HEK293 (cell line): ENCODE measurements around the gene CAD.
A peak's percentile ranks its signal among the peaks of the same experiment; 100 is the strongest.

Source experiments
- BCL11B ChIP-seq: fragments of 450-650 bp; formaldehyde crosslinking; IDR thresholded peaks from 2 replicates; pipeline ENCODE4 v1.5.1; 2016; ENCODE audit warnings: low read depth, missing biosample characterization, missing genetic modification characterization
- GLIS1 ChIP-seq: fragments of 450-650 bp; formaldehyde crosslinking; IDR thresholded peaks from 2 replicates; pipeline ENCODE4 v1.5.1; 2016; ENCODE audit warnings: missing biosample characterization, missing genetic modification characterization
- IKZF3 ChIP-seq: fragments of 450-650 bp; IDR thresholded peaks from 2 replicates; pipeline ENCODE4 v1.5.0; 2018; ENCODE audit warnings: missing biosample characterization, mild to moderate bottlenecking, missing genetic modification characterization, moderate library complexity
- KLF8 ChIP-seq: fragments of 450-650 bp; formaldehyde crosslinking; IDR thresholded peaks from 2 replicates; pipeline ENCODE4 v1.5.1; 2016; ENCODE audit warnings: missing biosample characterization, missing genetic modification characterization
- MYNN ChIP-seq: fragments of 450-650 bp; formaldehyde crosslinking; IDR thresholded peaks from 2 replicates; pipeline ENCODE4 v1.5.1; 2016; ENCODE audit warnings: missing biosample characterization, missing genetic modification characterization, borderline replicate concordance
- WT1 ChIP-seq: fragments of 450-650 bp; formaldehyde crosslinking; IDR thresholded peaks from 2 replicates; pipeline ENCODE4 v1.5.1; 2016; ENCODE audit warnings: missing biosample characterization, missing genetic modification characterization
- ZBTB17 ChIP-seq: fragments of 450-650 bp; formaldehyde crosslinking; IDR thresholded peaks from 2 replicates; pipeline ENCODE4 v1.5.1; 2016; ENCODE audit warnings: missing biosample characterization, missing genetic modification characterization
- ZBTB21 ChIP-seq: fragments of 450-650 bp; formaldehyde crosslinking; IDR thresholded peaks from 2 replicates; pipeline ENCODE4 v1.5.1; 2017; ENCODE audit warnings: missing biosample characterization, missing genetic modification characterization
- ZBTB48 ChIP-seq: fragments of 450-650 bp; formaldehyde crosslinking; IDR thresholded peaks from 2 replicates; pipeline ENCODE4 v1.5.1; 2016; ENCODE audit warnings: missing biosample characterization, missing genetic modification characterization
- ZNF211 ChIP-seq: fragments of 450-650 bp; formaldehyde crosslinking; IDR thresholded peaks from 2 replicates; pipeline ENCODE4 v1.5.1; 2016; ENCODE audit warnings: low read depth, missing biosample characterization, missing genetic modification characterization
- ZNF280D ChIP-seq: fragments of 450-650 bp; formaldehyde crosslinking; IDR thresholded peaks from 2 replicates; pipeline ENCODE4 v1.5.1; 2016; ENCODE audit warnings: missing biosample characterization, missing genetic modification characterization
- ZNF335 ChIP-seq: fragments of 450-650 bp; formaldehyde crosslinking; conservative IDR thresholded peaks from 2 replicates; pipeline ENCODE4 v1.5.1; 2016; ENCODE audit warnings: missing biosample characterization, missing genetic modification characterization
- ZNF394 ChIP-seq: fragments of 450-650 bp; formaldehyde crosslinking; IDR thresholded peaks from 2 replicates; pipeline ENCODE4 v1.5.1; 2016; ENCODE audit warnings: missing biosample characterization, missing genetic modification characterization, mild to moderate bottlenecking, moderate library complexity, borderline replicate concordance
- ZNF449 ChIP-seq: fragments of 450-650 bp; formaldehyde crosslinking; IDR thresholded peaks from 2 replicates; pipeline ENCODE4 v1.5.1; 2017; ENCODE audit warnings: missing biosample characterization, mild to moderate bottlenecking, missing genetic modification characterization, moderate library complexity
- ZNF473 ChIP-seq: fragments of 450-650 bp; formaldehyde crosslinking; IDR thresholded peaks from 2 replicates; pipeline ENCODE4 v1.5.1; 2017; ENCODE audit warnings: missing biosample characterization, missing genetic modification characterization
- ZNF48 ChIP-seq: fragments of 450-650 bp; formaldehyde crosslinking; IDR thresholded peaks from 2 replicates; pipeline ENCODE4 v1.5.1; 2016; ENCODE audit warnings: missing biosample characterization, missing genetic modification characterization
- ZNF621 ChIP-seq: fragments of 450-650 bp; formaldehyde crosslinking; IDR thresholded peaks from 2 replicates; pipeline ENCODE4 v1.5.1; 2017; ENCODE audit warnings: missing biosample characterization, missing genetic modification characterization
- ZNF747 ChIP-seq: fragments of 450-650 bp; formaldehyde crosslinking; IDR thresholded peaks from 2 replicates; pipeline ENCODE4 v1.5.1; 2016; ENCODE audit warnings: missing biosample characterization, missing genetic modification characterization
- ZNF777 ChIP-seq: fragments of 450-650 bp; formaldehyde crosslinking; IDR thresholded peaks from 2 replicates; pipeline ENCODE4 v1.5.1; 2017; ENCODE audit warnings: missing biosample characterization, missing genetic modification characterization, borderline replicate concordance
- ZNF785 ChIP-seq: fragments of 450-650 bp; formaldehyde crosslinking; IDR thresholded peaks from 2 replicates; pipeline ENCODE4 v1.5.1; 2016; ENCODE audit warnings: missing biosample characterization, missing genetic modification characterization
- ZXDB ChIP-seq: fragments of 450-650 bp; formaldehyde crosslinking; IDR thresholded peaks from 2 replicates; pipeline ENCODE4 v1.5.1; 2016; ENCODE audit warnings: missing biosample characterization, missing genetic modification characterization
- TF ChIP-seq, protein P1 (sequence below): fragments of 450-650 bp; formaldehyde crosslinking; IDR thresholded peaks from 2 replicates; pipeline ENCODE4 v1.5.1; 2016; ENCODE audit warnings: missing biosample characterization, missing genetic modification characterization
- TF ChIP-seq, protein P2 (sequence below): fragments of 450-650 bp; formaldehyde crosslinking; IDR thresholded peaks from 2 replicates; pipeline ENCODE4 v1.5.1; 2016; ENCODE audit warnings: missing biosample characterization, missing genetic modification characterization
- TF ChIP-seq, protein P3 (sequence below): fragments of 450-650 bp; formaldehyde crosslinking; optimal IDR thresholded peaks from 2 replicates; pipeline ENCODE3; 2016; ENCODE audit warnings: missing biosample characterization, mild to moderate bottlenecking, missing genetic modification characterization
- TF ChIP-seq, protein P4 (sequence below): fragments of 450-650 bp; formaldehyde crosslinking; IDR thresholded peaks from 2 replicates; pipeline ENCODE4 v1.5.1; 2016; ENCODE audit warnings: missing biosample characterization, missing genetic modification characterization

Gene CAD

DNA sequence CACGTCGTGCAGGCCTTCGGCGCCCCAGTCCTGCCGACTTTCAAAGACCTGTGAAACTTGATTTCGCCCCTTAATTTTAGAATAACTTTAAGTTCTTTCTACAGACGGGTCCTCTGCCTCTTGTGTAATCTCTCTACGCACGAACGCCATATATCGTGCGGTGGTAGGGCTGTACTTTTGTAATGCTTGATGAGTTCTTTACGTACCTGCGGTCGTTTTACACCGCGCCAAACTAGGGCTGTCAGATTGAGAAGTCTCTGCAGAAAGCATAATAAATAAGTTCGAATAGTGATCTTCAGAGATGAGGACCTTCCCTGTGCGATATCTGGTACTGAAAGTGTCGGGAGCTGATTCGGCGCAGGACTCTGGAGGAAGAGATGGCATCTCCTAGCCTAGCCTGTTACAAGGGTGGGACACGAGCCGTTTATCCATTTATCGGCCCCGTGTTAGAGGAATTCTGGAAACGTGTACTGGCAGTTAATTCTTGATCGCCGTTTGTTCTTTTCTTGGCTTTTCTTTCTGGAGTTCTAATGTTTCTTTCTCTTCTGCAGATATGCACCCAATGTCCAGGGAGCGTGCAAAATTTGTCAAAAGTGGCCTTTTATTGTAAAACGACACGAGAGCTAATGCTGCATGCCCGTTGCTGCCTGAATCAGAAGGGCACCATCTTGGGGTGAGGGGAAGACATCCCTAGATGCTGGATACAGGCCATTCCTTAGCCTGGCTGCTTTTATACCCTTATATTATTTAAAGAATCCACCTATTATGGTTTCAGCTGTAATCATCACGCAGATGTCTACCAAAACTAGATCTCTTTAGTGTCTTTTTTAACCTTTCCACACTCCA lies 4.3 kb upstream of the CAD start (continued):
- no peak for TF ChIP-seq KLF8 (tag by site-specific recombination)
- peak; percentile 5; the same call in 1 of the 2 replicates for TF ChIP-seq ZNF335 (tag by site-specific recombination)
- no peak for TF ChIP-seq ZNF211 (tag by site-specific recombination)
- TF ChIP-seq ZXDB (tag by site-specific recombination) = no peak
- TF ChIP-seq ZBTB21 (tag by site-specific recombination) = no peak
- no peak for TF ChIP-seq ZNF785 (tag by site-specific recombination)
- TF ChIP-seq, protein P1, sequence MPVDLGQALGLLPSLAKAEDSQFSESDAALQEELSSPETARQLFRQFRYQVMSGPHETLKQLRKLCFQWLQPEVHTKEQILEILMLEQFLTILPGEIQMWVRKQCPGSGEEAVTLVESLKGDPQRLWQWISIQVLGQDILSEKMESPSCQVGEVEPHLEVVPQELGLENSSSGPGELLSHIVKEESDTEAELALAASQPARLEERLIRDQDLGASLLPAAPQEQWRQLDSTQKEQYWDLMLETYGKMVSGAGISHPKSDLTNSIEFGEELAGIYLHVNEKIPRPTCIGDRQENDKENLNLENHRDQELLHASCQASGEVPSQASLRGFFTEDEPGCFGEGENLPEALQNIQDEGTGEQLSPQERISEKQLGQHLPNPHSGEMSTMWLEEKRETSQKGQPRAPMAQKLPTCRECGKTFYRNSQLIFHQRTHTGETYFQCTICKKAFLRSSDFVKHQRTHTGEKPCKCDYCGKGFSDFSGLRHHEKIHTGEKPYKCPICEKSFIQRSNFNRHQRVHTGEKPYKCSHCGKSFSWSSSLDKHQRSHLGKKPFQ = no peak
- TF ChIP-seq IKZF3 (tag by site-specific recombination) = no peak
- TF ChIP-seq, protein P2, sequence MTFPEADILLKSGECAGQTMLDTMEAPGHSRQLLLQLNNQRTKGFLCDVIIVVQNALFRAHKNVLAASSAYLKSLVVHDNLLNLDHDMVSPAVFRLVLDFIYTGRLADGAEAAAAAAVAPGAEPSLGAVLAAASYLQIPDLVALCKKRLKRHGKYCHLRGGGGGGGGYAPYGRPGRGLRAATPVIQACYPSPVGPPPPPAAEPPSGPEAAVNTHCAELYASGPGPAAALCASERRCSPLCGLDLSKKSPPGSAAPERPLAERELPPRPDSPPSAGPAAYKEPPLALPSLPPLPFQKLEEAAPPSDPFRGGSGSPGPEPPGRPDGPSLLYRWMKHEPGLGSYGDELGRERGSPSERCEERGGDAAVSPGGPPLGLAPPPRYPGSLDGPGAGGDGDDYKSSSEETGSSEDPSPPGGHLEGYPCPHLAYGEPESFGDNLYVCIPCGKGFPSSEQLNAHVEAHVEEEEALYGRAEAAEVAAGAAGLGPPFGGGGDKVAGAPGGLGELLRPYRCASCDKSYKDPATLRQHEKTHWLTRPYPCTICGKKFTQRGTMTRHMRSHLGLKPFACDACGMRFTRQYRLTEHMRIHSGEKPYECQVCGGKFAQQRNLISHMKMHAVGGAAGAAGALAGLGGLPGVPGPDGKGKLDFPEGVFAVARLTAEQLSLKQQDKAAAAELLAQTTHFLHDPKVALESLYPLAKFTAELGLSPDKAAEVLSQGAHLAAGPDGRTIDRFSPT = no peak
- TF ChIP-seq ZNF394 = no peak
- no peak for TF ChIP-seq ZNF621 (tag by site-specific recombination)
- TF ChIP-seq ZNF280D (tag by site-specific recombination) = no peak
- no peak for TF ChIP-seq ZNF473 (tag by site-specific recombination)
- no peak for TF ChIP-seq MYNN (tag by site-specific recombination)
- TF ChIP-seq ZNF449 (tag by site-specific recombination) = 0 out of 2 replicates have a peak, but pooled peaks have one; percentile 11
- TF ChIP-seq ZNF777 (tag by site-specific recombination) = no peak
- no peak for TF ChIP-seq WT1 (tag by site-specific recombination)
- TF ChIP-seq, protein P3, sequence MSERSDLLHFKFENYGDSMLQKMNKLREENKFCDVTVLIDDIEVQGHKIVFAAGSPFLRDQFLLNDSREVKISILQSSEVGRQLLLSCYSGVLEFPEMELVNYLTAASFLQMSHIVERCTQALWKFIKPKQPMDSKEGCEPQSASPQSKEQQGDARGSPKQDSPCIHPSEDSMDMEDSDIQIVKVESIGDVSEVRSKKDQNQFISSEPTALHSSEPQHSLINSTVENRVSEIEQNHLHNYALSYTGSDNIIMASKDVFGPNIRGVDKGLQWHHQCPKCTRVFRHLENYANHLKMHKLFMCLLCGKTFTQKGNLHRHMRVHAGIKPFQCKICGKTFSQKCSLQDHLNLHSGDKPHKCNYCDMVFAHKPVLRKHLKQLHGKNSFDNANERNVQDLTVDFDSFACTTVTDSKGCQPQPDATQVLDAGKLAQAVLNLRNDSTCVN (tag by site-specific recombination) = no peak
- TF ChIP-seq GLIS1 (tag by site-specific recombination) = no peak
- TF ChIP-seq ZNF48 (tag by site-specific recombination) = no peak
- TF ChIP-seq ZBTB48 (tag by site-specific recombination) = peak; percentile 48; the same call in 1 of the 2 replicates
- TF ChIP-seq BCL11B (tag by site-specific recombination) = no peak
- TF ChIP-seq, protein P4, sequence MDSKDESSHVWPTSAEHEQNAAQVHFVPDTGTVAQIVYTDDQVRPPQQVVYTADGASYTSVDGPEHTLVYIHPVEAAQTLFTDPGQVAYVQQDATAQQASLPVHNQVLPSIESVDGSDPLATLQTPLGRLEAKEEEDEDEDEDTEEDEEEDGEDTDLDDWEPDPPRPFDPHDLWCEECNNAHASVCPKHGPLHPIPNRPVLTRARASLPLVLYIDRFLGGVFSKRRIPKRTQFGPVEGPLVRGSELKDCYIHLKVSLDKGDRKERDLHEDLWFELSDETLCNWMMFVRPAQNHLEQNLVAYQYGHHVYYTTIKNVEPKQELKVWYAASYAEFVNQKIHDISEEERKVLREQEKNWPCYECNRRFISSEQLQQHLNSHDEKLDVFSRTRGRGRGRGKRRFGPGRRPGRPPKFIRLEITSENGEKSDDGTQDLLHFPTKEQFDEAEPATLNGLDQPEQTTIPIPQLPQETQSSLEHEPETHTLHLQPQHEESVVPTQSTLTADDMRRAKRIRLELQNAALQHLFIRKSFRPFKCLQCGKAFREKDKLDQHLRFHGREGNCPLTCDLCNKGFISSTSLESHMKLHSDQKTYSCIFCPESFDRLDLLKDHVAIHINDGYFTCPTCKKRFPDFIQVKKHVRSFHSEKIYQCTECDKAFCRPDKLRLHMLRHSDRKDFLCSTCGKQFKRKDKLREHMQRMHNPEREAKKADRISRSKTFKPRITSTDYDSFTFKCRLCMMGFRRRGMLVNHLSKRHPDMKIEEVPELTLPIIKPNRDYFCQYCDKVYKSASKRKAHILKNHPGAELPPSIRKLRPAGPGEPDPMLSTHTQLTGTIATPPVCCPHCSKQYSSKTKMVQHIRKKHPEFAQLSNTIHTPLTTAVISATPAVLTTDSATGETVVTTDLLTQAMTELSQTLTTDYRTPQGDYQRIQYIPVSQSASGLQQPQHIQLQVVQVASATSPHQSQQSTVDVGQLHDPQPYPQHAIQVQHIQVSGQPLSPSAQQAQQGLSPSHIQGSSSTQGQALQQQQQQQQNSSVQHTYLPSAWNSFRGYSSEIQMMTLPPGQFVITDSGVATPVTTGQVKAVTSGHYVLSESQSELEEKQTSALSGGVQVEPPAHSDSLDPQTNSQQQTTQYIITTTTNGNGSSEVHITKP (tag by site-specific recombination) = no peak
- peak; percentile 74 for TF ChIP-seq ZBTB17 (tag by site-specific recombination)
- TF ChIP-seq ZNF747 (tag by site-specific recombination) = no peak
